ENCODE measurements around the gene CD151.

Gene CD151

GRCh38 chr11:877565-877964, 44.8 kb downstream of the CD151 start:
- H3K27ac ChIP-seq, result no peak overlapping the region
- no peak for TF ChIP-seq CTCF (conservative IDR thresholded peaks at IDR 0.05)

- no peak for TF ChIP-seq CTCF (conservative IDR thresholded peaks at IDR 0.05)
- no peak overlapping the region for H3K27ac ChIP-seq
These were observed 47.7 kb downstream of the CD151 start for GRCh38 chr11:880447-880846.

GRCh38 chr11:882596-882995, 49.8 kb downstream of the CD151 start:
- no peak overlapping the region for H3K27ac ChIP-seq
- no peak for TF ChIP-seq CTCF (conservative IDR thresholded peaks at IDR 0.05)

GRCh38 chr11:883527-883926, 50.8 kb downstream of the CD151 start:
- no peak overlapping the region for H3K27ac ChIP-seq
- TF ChIP-seq CTCF (conservative IDR thresholded peaks at IDR 0.05), result no peak

- TF ChIP-seq CTCF (conservative IDR thresholded peaks at IDR 0.05), result no peak
- H3K27ac ChIP-seq, result no peak overlapping the region
These were observed 51.9 kb downstream of the CD151 start for GRCh38 chr11:884578-885070.

- H3K27ac ChIP-seq, result no peak overlapping the region
- no peak for TF ChIP-seq CTCF (conservative IDR thresholded peaks at IDR 0.05)
These were observed 53.8 kb downstream of the CD151 start for GRCh38 chr11:886568-886967.

GRCh38 chr11:887589-887988, 54.8 kb downstream of the CD151 start:
- no peak for TF ChIP-seq CTCF (conservative IDR thresholded peaks at IDR 0.05)
- no peak overlapping the region for H3K27ac ChIP-seq

All from VCaP (cell line).